Right lobe of liver (tissue), 4 donors: ENCODE results near the gene PPP3R1.

Experiments used
- POLR2A ChIP-seq: fragments of 450-650 bp; IDR thresholded peaks from one replicate; pipeline ENCODE4 v1.6.1; 2017; ENCODE audit warnings: antibody characterized with exemption, mild to moderate bottlenecking
- TF ChIP-seq, protein P1 (sequence below), 4 donors: fragments of 200-600 bp in 3 of 4; fragments of 450-650 bp in 1 of 4; IDR thresholded peaks; one replicate each; pipeline versions ENCODE4 v1.5.1 to v1.8.0; 2016 to 2022; ENCODE audit warnings: antibody characterized with exemption in 4 of 4, mild to moderate bottlenecking in 2 of 4
- donor health status: DM: no; HTN: no; CAD: no.
- donor health status: DM: no; HTN: no; CAD: no.
- donor health status: DM: no; HTN: yes; CAD: no.

- TF ChIP-seq POLR2A, result no peak
- TF ChIP-seq, protein P1, sequence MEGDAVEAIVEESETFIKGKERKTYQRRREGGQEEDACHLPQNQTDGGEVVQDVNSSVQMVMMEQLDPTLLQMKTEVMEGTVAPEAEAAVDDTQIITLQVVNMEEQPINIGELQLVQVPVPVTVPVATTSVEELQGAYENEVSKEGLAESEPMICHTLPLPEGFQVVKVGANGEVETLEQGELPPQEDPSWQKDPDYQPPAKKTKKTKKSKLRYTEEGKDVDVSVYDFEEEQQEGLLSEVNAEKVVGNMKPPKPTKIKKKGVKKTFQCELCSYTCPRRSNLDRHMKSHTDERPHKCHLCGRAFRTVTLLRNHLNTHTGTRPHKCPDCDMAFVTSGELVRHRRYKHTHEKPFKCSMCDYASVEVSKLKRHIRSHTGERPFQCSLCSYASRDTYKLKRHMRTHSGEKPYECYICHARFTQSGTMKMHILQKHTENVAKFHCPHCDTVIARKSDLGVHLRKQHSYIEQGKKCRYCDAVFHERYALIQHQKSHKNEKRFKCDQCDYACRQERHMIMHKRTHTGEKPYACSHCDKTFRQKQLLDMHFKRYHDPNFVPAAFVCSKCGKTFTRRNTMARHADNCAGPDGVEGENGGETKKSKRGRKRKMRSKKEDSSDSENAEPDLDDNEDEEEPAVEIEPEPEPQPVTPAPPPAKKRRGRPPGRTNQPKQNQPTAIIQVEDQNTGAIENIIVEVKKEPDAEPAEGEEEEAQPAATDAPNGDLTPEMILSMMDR (IDR thresholded peaks at IDR 0.05), result no peak
These were observed 5.9 kb downstream of the PPP3R1 start for GRCh38 chr2:68246396-68246795.
